ENCODE measurements around the gene PTPRD. TPM values are rescaled to one million over a fixed set of nuclear protein-coding genes. Genes with fewer than 3 reads are reported as not detected.

Gene PTPRD
- total and polyA plus RNA-seq, 9 of the 15 experiments (the other 6 are each of a cell fraction or from before 2014, with no cell fraction given) = 0.11 TPM; not detected in 8

GRCh38 chr9:9078301-9078700 is 1534.5 kb downstream of the PTPRD start:
- POLR2A ChIA-PET = no interaction called here
- in situ Hi-C loops (cut with MboI) = no loop called here
- TF ChIP-seq ZNF23 (CRISPR knock-in tag; IDR thresholded peaks at IDR 0.05) = no peak
- no peak for TF ChIP-seq PYGO2 (tag; IDR thresholded peaks at IDR 0.05)
- TF ChIP-seq ZFPM2 (CRISPR knock-in tag; IDR thresholded peaks at IDR 0.05) = no peak
- no peak for TF ChIP-seq ZNF12 (CRISPR knock-in tag; IDR thresholded peaks at IDR 0.05)
- no peak for TF ChIP-seq RREB1 (CRISPR knock-in tag; IDR thresholded peaks at IDR 0.05)
- TF ChIP-seq, protein P1, sequence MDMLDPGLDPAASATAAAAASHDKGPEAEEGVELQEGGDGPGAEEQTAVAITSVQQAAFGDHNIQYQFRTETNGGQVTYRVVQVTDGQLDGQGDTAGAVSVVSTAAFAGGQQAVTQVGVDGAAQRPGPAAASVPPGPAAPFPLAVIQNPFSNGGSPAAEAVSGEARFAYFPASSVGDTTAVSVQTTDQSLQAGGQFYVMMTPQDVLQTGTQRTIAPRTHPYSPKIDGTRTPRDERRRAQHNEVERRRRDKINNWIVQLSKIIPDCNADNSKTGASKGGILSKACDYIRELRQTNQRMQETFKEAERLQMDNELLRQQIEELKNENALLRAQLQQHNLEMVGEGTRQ (CRISPR knock-in tag; IDR thresholded peaks at IDR 0.05) = no peak
- no TSS peak for BruUV-seq (replicated peaks)
- H3K4me1 ChIP-seq (replicated peaks in 1 of 2; ENCODE audit: control insufficient read depth in 2 of 2, insufficient read depth in 2 of 2, low read length in 2 of 2) = no peaks in the 10 kb centered on the region
- WGBS (ENCODE audit: insufficient coverage, low coverage, missing lambda C conversion rate) = 0% methylated on average over 1 of the region's 1 CpG
- H3K4me2 ChIP-seq (ENCODE audit: insufficient read depth, low read length) = no peak overlapping the region
- H3K27me3 ChIP-seq (ENCODE audit: control insufficient read depth in 2 of 2, insufficient read depth in 2 of 2, low read length in 2 of 2) = no peaks in the 10 kb centered on the region
- no peak overlapping the region for H3K27ac ChIP-seq (ENCODE audit: extremely low read depth, low read depth, low read length)
- no peaks in the 10 kb centered on the region for H4K20me1 ChIP-seq (replicated peaks; ENCODE audit: control insufficient read depth, insufficient read depth, low read length)
- no peaks in the 10 kb centered on the region for H3K36me3 ChIP-seq (ENCODE audit: control insufficient read depth, insufficient read depth, low read length)
- no peak overlapping the region for H3K4me3 ChIP-seq
- intact Hi-C loops (cut with micrococcal nuclease) = no loop called here
- H3K9me1 ChIP-seq (ENCODE audit: control insufficient read depth, insufficient read depth, low read length) = no peaks in the 10 kb centered on the region
- no peak for ATAC-seq
- no peak for DNase-seq (ENCODE audit: extremely low read depth in 1 of 4, low spot score in 3 of 4)
- CTCF ChIA-PET (ENCODE audit: low intra/inter-chr PET ratio) = no interaction called here
- H3K9ac ChIP-seq (ENCODE audit: insufficient read depth in 1 of 2, low read depth in 2 of 2, low read length in 2 of 2) = no peak overlapping the region
- H3K79me2 ChIP-seq (ENCODE audit: control insufficient read depth, insufficient read depth, low read length) = no peaks in the 10 kb centered on the region
- no peaks in the 10 kb centered on the region for H3K9me3 ChIP-seq (replicated peaks; ENCODE audit: control insufficient read depth, insufficient read depth, low read depth, low read length)
- FAIRE-seq = no peak
- no peak overlapping the region for H2AFZ ChIP-seq (ENCODE audit: low read depth, low read length)
